Liver (tissue), 9 donors: ENCODE data around the gene EXT2. TPM values are rescaled to one million over a fixed set of nuclear protein-coding genes. Genes with fewer than 3 reads are reported as not detected.

Experiments used
- DNase-seq: peaks from one replicate; pipeline ENCODE4 v3.0.0-alpha.2; 2017; ENCODE audit warnings: low spot score
- H3K27ac ChIP-seq, 2 donors: one replicate each; pipeline ENCODE4 v1.7.0; 2013; ENCODE audit warnings: inconsistent platforms in 2 of 2, low read length in 2 of 2, control low read depth in 1 of 2, low read depth in 1 of 2, mild to moderate bottlenecking in 1 of 2
- H3K27me3 ChIP-seq, 4 donors: one replicate each; pipeline versions ENCODE4 v1.6.1 to v1.7.0; 2013; ENCODE audit warnings: low read length in 3 of 4, inconsistent platforms in 1 of 4, mild to moderate bottlenecking in 1 of 4, moderate library complexity in 1 of 4; ENCODE audit not compliant: control insufficient read depth in 4 of 4, insufficient read depth in 4 of 4
- H3K36me3 ChIP-seq, 4 donors: one replicate each; pipeline versions ENCODE4 v1.6.1 to v1.7.0; 2013; ENCODE audit warnings: low read length in 3 of 4, mild to moderate bottlenecking in 3 of 4, low read depth in 1 of 4, moderate library complexity in 1 of 4; ENCODE audit not compliant: control insufficient read depth in 4 of 4, insufficient read depth in 3 of 4
- H3K4me1 ChIP-seq, 4 donors: one replicate each; pipeline versions ENCODE4 v1.6.1 to v1.7.0; 2013; ENCODE audit warnings: low read length in 3 of 4, mild to moderate bottlenecking in 3 of 4, moderate library complexity in 1 of 4; ENCODE audit not compliant: control insufficient read depth in 4 of 4, insufficient read depth in 4 of 4
- H3K4me3 ChIP-seq, 3 donors: one replicate each; pipeline versions ENCODE4 v1.6.1 to v1.7.0; 2013; ENCODE audit warnings: low read length in 3 of 3, control low read depth in 1 of 3, low read depth in 1 of 3, mild to moderate bottlenecking in 1 of 3
- H3K9ac ChIP-seq, 2 donors: one replicate each; pipeline ENCODE4 v1.7.0; 2013; ENCODE audit warnings: low read length in 2 of 2, mild to moderate bottlenecking in 2 of 2, moderate library complexity in 2 of 2, control low read depth in 1 of 2, low read depth in 1 of 2
- H3K9me3 ChIP-seq, 4 donors: one replicate each; pipeline versions ENCODE4 v1.6.1 to v1.7.0; 2013; ENCODE audit warnings: low read length in 3 of 4; ENCODE audit not compliant: control insufficient read depth in 4 of 4
- CTCF ChIP-seq: fragments of 150-350 bp; IDR thresholded peaks from 2 replicates; pipeline ENCODE4 v1.5.1; 2017; ENCODE audit warnings: improper control_type of control experiment, low read depth, low read length; ENCODE audit not compliant: missing input control
- EGR1 ChIP-seq, 2 donors: IDR thresholded peaks; 2 replicates each; pipeline ENCODE4 v1.6.1; 2016 to 2018; ENCODE audit warnings: antibody characterized with exemption in 2 of 2, low read depth in 2 of 2
- FOXA1 ChIP-seq: IDR thresholded peaks from 2 replicates; pipeline ENCODE4 v1.6.1; 2016; ENCODE audit warnings: antibody characterized with exemption
- HNF4A ChIP-seq, 2 donors: conservative IDR thresholded peaks; 2 replicates each; pipeline ENCODE4 v1.6.1; 2016; ENCODE audit warnings: antibody characterized with exemption in 2 of 2, mild to moderate bottlenecking in 2 of 2
- HNF4G ChIP-seq: IDR thresholded peaks from 2 replicates; pipeline ENCODE4 v1.6.1; 2016; ENCODE audit warnings: antibody characterized with exemption
- JUND ChIP-seq, 2 donors: IDR thresholded peaks; 2 replicates each; pipeline ENCODE4 v1.6.1; 2016; ENCODE audit warnings: antibody characterized with exemption in 2 of 2
- MAX ChIP-seq: IDR thresholded peaks from 2 replicates; pipeline ENCODE4 v1.6.1; 2016; ENCODE audit warnings: antibody characterized with exemption
- NR2F2 ChIP-seq: IDR thresholded peaks from 2 replicates; pipeline ENCODE4 v1.6.1; 2016; ENCODE audit warnings: antibody characterized with exemption
- REST ChIP-seq: IDR thresholded peaks from 2 replicates; pipeline ENCODE4 v1.6.1; 2016; ENCODE audit warnings: antibody characterized with exemption, mild to moderate bottlenecking
- YY1 ChIP-seq: IDR thresholded peaks from 2 replicates; pipeline ENCODE4 v1.6.1; 2016; ENCODE audit warnings: antibody characterized with exemption, mild to moderate bottlenecking
- ZBTB33 ChIP-seq: IDR thresholded peaks from 2 replicates; pipeline ENCODE4 v1.6.1; 2016; ENCODE audit warnings: antibody characterized with exemption
- WGBS: extraction: QIAGEN DNeasy Blood & Tissue Kit; methylation state at CpG from one replicate; pipeline ENCODE4 v1.1.7; 2013; 5-methylcytosine and 5-hydroxymethylcytosine counted together
- polyA plus RNA-seq, 2 donors: library from polyadenylated mRNA; stranded (reverse) in 1 of 2; unstranded in 1 of 2; fragments of 200-250 nt in 1 of 2; fragments of >200 nt in 1 of 2; fragmentation: Nextera tagmentation in 1 of 2; extraction: Ambion mirVana in 1 of 2; gene quantifications; one replicate each; pipeline versions ENCODE4 v1.2.1 to v1.2.3, GENCODE V29; 2013 to 2015
- total RNA-seq, 2 donors: library from RNA; depleted of rRNA; stranded (reverse); fragments of >200 nt; gene quantifications; one replicate each; pipeline ENCODE4 v1.2.3, GENCODE V29; 2014
- donor health status: healthy.
- donor health status: healthy.
- donor health status: healthy.
- donor health status: healthy.
- donor health status: healthy.

EXT2 gene
- total and polyA plus RNA-seq, 4 donors = 8.4 to 36.1 (median 29.8) TPM

- H3K9me3 ChIP-seq = peaks cover 5 to 16% (median 14%) of the 10 kb centered on the region in 4 donors
- H3K27ac ChIP-seq = no peak overlapping the region
- H3K9ac ChIP-seq = no peak overlapping the region
- no peak overlapping the region for H3K4me3 ChIP-seq
- TF ChIP-seq REST (no peak), MAX (no peak)
- H3K27me3 ChIP-seq = no peaks in the 10 kb centered on the region
- no peak for DNase-seq
- 92% methylated on average over 4 of the region's 4 CpGs for WGBS
- H3K36me3 ChIP-seq = peaks cover 0 to 8% (median 0%) of the 10 kb centered on the region in 4 donors
- peaks cover 0 to 4% (median 0%) of the 10 kb centered on the region in 4 donors for H3K4me1 ChIP-seq
Measured at GRCh38 chr11:44191322-44192016, 96.0 kb downstream of the EXT2 start.

GRCh38 chr11:44192017-44192385, 96.5 kb downstream of the EXT2 start:
- Histone ChIP-seq H3K36me3 (peaks cover 0 to 10% (median 0%) of the 10 kb centered on the region in 4 donors), H3K9ac (no peak overlapping the region), H3K27ac (no peak overlapping the region), H3K9me3 (peaks cover 5 to 16% (median 15%) of the 10 kb centered on the region in 4 donors), H3K4me1 (peaks cover 0 to 4% (median 0%) of the 10 kb centered on the region in 4 donors), H3K27me3 (no peaks in the 10 kb centered on the region), H3K4me3 (no peak overlapping the region)
- 89% methylated on average over 2 of the region's 2 CpGs for WGBS
- no peak for DNase-seq
- no peak for TF ChIP-seq EGR1 (IDR thresholded peaks at IDR 0.05; ENCODE audit: low read depth in 2 of 2)
- no peak for TF ChIP-seq FOXA1
- no peak for TF ChIP-seq NR2F2
- no peak for TF ChIP-seq MAX
- no peak for TF ChIP-seq HNF4G
- no peak for TF ChIP-seq JUND (IDR thresholded peaks at IDR 0.05)
- no peak for TF ChIP-seq YY1
- no peak for TF ChIP-seq ZBTB33
- TF ChIP-seq REST = no peak
- no peak for TF ChIP-seq CTCF
- TF ChIP-seq HNF4A (conservative IDR thresholded peaks at IDR 0.05) = no peak
